22Rv1 (cell line): Measurements from ENCODE around the gene MSI2.

Source experiments
- ZFX ChIP-seq: fragments of 450-650 bp; IDR thresholded peaks from 2 replicates; pipeline ENCODE4 v1.6.1; 2017; ENCODE audit warnings: antibody characterized with exemption, borderline replicate concordance
- TF ChIP-seq, protein P1 (sequence below): fragments of 450-650 bp; IDR thresholded peaks from 2 replicates; pipeline ENCODE4 v1.5.1; 2017; ENCODE audit warnings: mild to moderate bottlenecking

DNA sequence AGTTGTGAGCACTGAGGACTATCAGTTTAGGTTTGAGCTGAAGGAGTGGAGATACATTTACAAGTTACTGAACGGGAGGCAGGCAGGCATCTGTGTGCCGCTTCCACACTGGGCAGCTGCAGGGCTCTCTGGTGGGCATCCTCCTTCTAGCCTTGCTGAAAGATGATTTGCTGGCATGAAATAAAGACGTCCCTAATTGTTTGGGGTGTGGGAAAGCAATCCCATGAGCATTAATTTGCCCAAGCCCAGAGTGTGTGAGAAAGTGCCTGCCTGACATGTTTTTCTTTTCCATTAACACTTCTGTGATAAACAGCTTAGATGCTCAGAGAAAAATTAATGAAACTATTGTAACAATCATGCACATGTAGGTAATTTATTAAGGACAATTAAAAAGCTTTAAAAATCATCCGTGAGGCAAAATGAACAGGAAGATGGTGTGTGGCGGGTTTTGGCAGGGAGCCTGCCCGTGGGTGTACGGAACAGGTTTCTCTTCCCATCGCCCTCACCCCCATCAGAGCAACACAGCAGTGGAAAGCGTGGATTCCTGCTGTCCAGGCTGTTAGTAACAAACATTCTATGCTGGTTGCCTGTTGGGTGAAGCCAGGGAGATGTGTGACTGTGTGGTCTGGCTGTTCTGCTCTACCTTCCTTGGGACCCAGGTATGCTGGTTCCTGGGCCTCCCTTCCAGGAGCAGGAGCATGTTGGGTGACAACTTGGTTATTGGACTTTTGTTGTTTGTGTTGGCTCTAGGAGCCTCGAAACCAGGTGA is 191.9 kb downstream of the MSI2 start:
- TF ChIP-seq, protein P1, sequence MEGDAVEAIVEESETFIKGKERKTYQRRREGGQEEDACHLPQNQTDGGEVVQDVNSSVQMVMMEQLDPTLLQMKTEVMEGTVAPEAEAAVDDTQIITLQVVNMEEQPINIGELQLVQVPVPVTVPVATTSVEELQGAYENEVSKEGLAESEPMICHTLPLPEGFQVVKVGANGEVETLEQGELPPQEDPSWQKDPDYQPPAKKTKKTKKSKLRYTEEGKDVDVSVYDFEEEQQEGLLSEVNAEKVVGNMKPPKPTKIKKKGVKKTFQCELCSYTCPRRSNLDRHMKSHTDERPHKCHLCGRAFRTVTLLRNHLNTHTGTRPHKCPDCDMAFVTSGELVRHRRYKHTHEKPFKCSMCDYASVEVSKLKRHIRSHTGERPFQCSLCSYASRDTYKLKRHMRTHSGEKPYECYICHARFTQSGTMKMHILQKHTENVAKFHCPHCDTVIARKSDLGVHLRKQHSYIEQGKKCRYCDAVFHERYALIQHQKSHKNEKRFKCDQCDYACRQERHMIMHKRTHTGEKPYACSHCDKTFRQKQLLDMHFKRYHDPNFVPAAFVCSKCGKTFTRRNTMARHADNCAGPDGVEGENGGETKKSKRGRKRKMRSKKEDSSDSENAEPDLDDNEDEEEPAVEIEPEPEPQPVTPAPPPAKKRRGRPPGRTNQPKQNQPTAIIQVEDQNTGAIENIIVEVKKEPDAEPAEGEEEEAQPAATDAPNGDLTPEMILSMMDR, result no peak
- no peak for TF ChIP-seq ZFX
